Natural killer cell (primary cell): ENCODE measurements around the gene PCSK7. TPM values are rescaled to one million over a fixed set of nuclear protein-coding genes. Genes with fewer than 3 reads are reported as not detected.

Experiments
- ATAC-seq, 3 donors: fragments of 150-1000 bp in 2 of 3; fragments of 200-7000 bp in 1 of 3; cut with Tn5 transposase; 1 replicate in 1 of 3; 2 replicates in 2 of 3; pipeline ENCODE4 v1.10.0; 2021; ENCODE audit warnings: mild to moderate bottlenecking in 2 of 3, moderate library complexity in 2 of 3
- DNase-seq, 2 donors: peaks; one replicate each; pipeline versions ENCODE4 v3.0.0 to v3.0.0-alpha.2; 2013 to 2021; ENCODE audit warnings: mixed read lengths in 1 of 2
- H3K27ac ChIP-seq: one replicate; pipeline ENCODE4 v1.5.1; 2013; ENCODE audit warnings: mild to moderate bottlenecking, low read length
- H3K27me3 ChIP-seq: one replicate; pipeline ENCODE4 v1.6.1; 2013; ENCODE audit warnings: low read length; ENCODE audit not compliant: control insufficient read depth, insufficient read depth
- H3K36me3 ChIP-seq: one replicate; pipeline ENCODE4 v1.6.1; 2013; ENCODE audit warnings: low read length; ENCODE audit not compliant: control insufficient read depth, insufficient read depth
- H3K4me1 ChIP-seq: one replicate; pipeline ENCODE4 v1.6.1; 2013; ENCODE audit warnings: low read length; ENCODE audit not compliant: control insufficient read depth, insufficient read depth
- H3K4me3 ChIP-seq: one replicate; pipeline ENCODE4 v1.5.1; 2013; ENCODE audit warnings: low read length
- H3K9me3 ChIP-seq: one replicate; pipeline ENCODE4 v1.6.1; 2013; ENCODE audit warnings: low read length; ENCODE audit not compliant: control insufficient read depth, insufficient read depth
- H3K27ac Mint-ChIP-seq, 2 donors: one replicate each; pipeline ENCODE4 v1.8.0; 2022; ENCODE audit warnings: mild to moderate bottlenecking in 2 of 2, mixed read lengths in 2 of 2, moderate library complexity in 1 of 2
- H3K27me3 Mint-ChIP-seq, 2 donors: one replicate each; pipeline ENCODE4 v1.8.0; 2022; ENCODE audit warnings: low read depth in 2 of 2, mixed read lengths in 2 of 2
- H3K36me3 Mint-ChIP-seq: one replicate; pipeline ENCODE4 v1.8.0; 2022; ENCODE audit warnings: mixed read lengths
- H3K4me1 Mint-ChIP-seq, 2 donors: one replicate each; pipeline ENCODE4 v1.8.0; 2022; ENCODE audit warnings: mixed read lengths in 2 of 2
- H3K4me3 Mint-ChIP-seq: one replicate; pipeline ENCODE4 v1.8.0; 2022; ENCODE audit warnings: mild to moderate bottlenecking, moderate library complexity, mixed read lengths
- H3K9me3 Mint-ChIP-seq, 2 donors: one replicate each; pipeline ENCODE4 v1.8.0; 2022; ENCODE audit warnings: mixed read lengths in 2 of 2
- WGBS: methylation state at CpG from one replicate; pipeline ENCODE4 v1.1.7; 2013; ENCODE audit warnings: missing lambda C conversion rate; ENCODE audit not compliant: insufficient coverage; 5-methylcytosine and 5-hydroxymethylcytosine counted together
- intact Hi-C: fragments of 100-400 bp; cut with micrococcal nuclease; formaldehyde crosslinking; loops from one replicate; pipeline ENCODE4 v1.14.2; 2022
- total RNA-seq, 4 donors: library from RNA; stranded (reverse); fragments of 120-200 nt in 1 of 4; gene quantifications; one replicate each; pipeline versions ENCODE4 v1.2.3 to v1.2.4, GENCODE V29; 2013 to 2022
- TF ChIP-seq, protein P1 (sequence below): fragments of 200-600 bp; IDR thresholded peaks from one replicate; pipeline ENCODE4 v1.8.0; 2022; ENCODE audit warnings: antibody characterized with exemption

The PCSK7 gene
- total RNA-seq, 3 donors from 2014 or later (not counting 1 experiment from before 2014, with no cell fraction given) = 397 to 471 (median 441) TPM

DNA sequence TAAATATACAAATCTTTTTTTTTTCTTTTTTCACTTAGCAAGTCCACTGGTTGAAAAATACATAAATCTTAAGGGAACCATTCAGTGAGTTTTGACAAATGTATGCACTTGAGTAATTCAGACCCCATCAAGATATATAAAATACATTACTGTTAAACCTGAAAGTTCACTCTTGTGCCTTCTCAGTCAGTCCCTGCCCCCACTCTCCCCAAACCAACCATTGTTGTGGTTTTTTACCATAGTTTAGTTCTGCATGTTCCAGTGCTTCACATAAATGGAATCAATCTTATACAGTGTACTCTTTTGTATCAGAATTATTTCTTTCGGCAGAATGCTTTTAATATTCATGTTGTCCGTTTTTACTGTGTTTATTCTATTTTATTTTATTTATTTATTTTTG, 26.7 kb upstream of the PCSK7 start:
- Histone ChIP-seq H3K27ac (no peak overlapping the region), H3K36me3 (peaks cover 12% of the 10 kb centered on the region), H3K9me3 (no peaks in the 10 kb centered on the region), H3K4me1 (no peaks in the 10 kb centered on the region), H3K4me3 (no peak overlapping the region), H3K27me3 (no peaks in the 10 kb centered on the region)
- intact Hi-C loops = no loop called here
- H3K27me3 Mint-ChIP-seq = no peaks in the 10 kb centered on the region
- no peak overlapping the region for H3K4me3 Mint-ChIP-seq
- no CpG with 5 or more reads among the region's 2 CpGs for WGBS
- ATAC-seq (no peak), DNase-seq (no peak)
- H3K27ac Mint-ChIP-seq = no peak overlapping the region
- H3K4me1 Mint-ChIP-seq = no peaks in the 10 kb centered on the region
- TF ChIP-seq, protein P1, sequence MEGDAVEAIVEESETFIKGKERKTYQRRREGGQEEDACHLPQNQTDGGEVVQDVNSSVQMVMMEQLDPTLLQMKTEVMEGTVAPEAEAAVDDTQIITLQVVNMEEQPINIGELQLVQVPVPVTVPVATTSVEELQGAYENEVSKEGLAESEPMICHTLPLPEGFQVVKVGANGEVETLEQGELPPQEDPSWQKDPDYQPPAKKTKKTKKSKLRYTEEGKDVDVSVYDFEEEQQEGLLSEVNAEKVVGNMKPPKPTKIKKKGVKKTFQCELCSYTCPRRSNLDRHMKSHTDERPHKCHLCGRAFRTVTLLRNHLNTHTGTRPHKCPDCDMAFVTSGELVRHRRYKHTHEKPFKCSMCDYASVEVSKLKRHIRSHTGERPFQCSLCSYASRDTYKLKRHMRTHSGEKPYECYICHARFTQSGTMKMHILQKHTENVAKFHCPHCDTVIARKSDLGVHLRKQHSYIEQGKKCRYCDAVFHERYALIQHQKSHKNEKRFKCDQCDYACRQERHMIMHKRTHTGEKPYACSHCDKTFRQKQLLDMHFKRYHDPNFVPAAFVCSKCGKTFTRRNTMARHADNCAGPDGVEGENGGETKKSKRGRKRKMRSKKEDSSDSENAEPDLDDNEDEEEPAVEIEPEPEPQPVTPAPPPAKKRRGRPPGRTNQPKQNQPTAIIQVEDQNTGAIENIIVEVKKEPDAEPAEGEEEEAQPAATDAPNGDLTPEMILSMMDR = no peak
- H3K36me3 Mint-ChIP-seq = no peaks in the 10 kb centered on the region
- no peaks in the 10 kb centered on the region for H3K9me3 Mint-ChIP-seq

DNA sequence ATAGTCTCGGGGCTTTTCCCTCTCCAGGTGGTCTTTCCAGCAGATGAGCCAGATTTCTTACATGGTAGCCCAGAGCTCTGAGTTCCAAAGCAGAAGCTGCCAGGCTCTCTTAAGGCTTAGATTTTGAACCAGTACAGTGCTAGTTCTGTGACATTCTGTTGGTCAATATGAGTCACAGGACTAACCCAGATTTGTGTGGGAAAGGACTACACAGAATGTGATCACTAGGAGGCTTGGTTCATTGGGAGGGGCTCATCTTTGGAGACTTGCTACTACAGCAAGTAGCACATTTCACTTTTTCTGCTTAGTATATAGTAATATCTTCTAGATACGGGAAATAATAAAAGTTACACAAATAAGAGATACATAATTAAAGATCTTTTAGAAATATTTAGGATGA, 24.7 kb upstream of the PCSK7 start:
- H3K9me3 Mint-ChIP-seq = no peaks in the 10 kb centered on the region
- no peak overlapping the region for H3K27ac Mint-ChIP-seq
- no peaks in the 10 kb centered on the region for H3K4me1 ChIP-seq
- H3K9me3 ChIP-seq = no peaks in the 10 kb centered on the region
- H3K4me1 Mint-ChIP-seq = no peaks in the 10 kb centered on the region
- no peak overlapping the region for H3K4me3 Mint-ChIP-seq
- intact Hi-C loops = no loop called here
- TF ChIP-seq, protein P1 = no peak
- no peaks in the 10 kb centered on the region for H3K27me3 ChIP-seq
- H3K27ac ChIP-seq = no peak overlapping the region
- no peak overlapping the region for H3K4me3 ChIP-seq
- peaks cover 11% of the 10 kb centered on the region for H3K36me3 ChIP-seq
- ATAC-seq = no peak
- WGBS = 88% methylated on average over 1 of the region's 2 CpGs
- no peak for DNase-seq
- H3K27me3 Mint-ChIP-seq = no peaks in the 10 kb centered on the region
- H3K36me3 Mint-ChIP-seq = no peaks in the 10 kb centered on the region

DNA sequence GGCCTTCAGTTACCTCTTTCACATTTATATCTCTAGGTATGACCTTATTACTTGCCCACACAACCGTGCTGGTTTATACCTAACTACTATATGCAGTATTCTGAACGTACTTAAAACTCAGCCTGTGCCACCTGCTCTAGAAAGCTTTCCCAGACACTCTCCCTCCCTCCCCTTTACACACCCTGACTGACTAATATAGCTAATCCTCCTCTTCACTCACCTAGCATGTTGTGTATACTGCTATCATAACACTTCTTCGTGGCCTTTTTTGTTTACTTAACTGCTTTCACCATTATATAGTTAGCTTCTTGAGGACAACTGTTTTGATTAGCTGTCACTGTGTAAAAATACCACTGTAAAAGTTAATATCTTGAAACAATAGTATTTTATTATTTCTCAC, 24.1 kb upstream of the PCSK7 start:
- TF ChIP-seq, protein P1 = no peak
- Histone ChIP-seq H3K27me3 (no peaks in the 10 kb centered on the region), H3K27ac (no peak overlapping the region), H3K4me1 (no peaks in the 10 kb centered on the region), H3K36me3 (peaks cover 11% of the 10 kb centered on the region), H3K4me3 (no peak overlapping the region), H3K9me3 (no peaks in the 10 kb centered on the region)
- Mint-ChIP-seq H3K4me3 (no peak overlapping the region), H3K27me3 (no peaks in the 10 kb centered on the region), H3K9me3 (no peaks in the 10 kb centered on the region), H3K4me1 (no peaks in the 10 kb centered on the region), H3K27ac (no peak overlapping the region), H3K36me3 (no peaks in the 10 kb centered on the region)
- 92% methylated on average over 2 of the region's 3 CpGs for WGBS
- DNase-seq (no peak), ATAC-seq (no peak)
- intact Hi-C loops = no loop called here

DNA sequence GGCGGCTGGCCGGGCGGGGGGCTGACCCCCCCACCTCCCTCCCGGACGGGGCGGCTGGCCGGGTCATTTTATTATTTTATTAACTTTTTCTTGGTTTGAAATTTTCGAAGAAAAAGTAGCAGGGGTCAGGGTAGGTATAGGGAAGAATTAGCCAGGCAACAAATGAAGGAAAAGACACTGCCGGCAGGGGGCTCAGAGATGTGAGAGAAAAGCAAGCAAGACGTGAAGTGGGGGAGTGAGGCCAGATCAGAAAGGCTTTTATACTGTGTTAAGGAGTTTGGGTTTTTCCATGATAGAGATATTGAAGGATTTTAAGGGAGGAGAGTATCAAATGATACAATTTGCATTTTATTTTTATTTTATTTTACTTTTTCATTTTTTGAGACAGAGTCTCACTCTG, 19.6 kb upstream of the PCSK7 start:
- H3K27ac Mint-ChIP-seq = no peak overlapping the region
- DNase-seq = no peak
- no peaks in the 10 kb centered on the region for H3K27me3 ChIP-seq
- H3K9me3 Mint-ChIP-seq = no peaks in the 10 kb centered on the region
- H3K27ac ChIP-seq = no peak overlapping the region
- H3K36me3 Mint-ChIP-seq = peaks cover 5% of the 10 kb centered on the region
- no peak overlapping the region for H3K4me3 ChIP-seq
- no peaks in the 10 kb centered on the region for H3K4me1 ChIP-seq
- H3K4me1 Mint-ChIP-seq = no peaks in the 10 kb centered on the region
- no peak overlapping the region for H3K4me3 Mint-ChIP-seq
- no peaks in the 10 kb centered on the region for H3K9me3 ChIP-seq
- peaks cover 21% of the 10 kb centered on the region for H3K36me3 ChIP-seq
- no peaks in the 10 kb centered on the region for H3K27me3 Mint-ChIP-seq
- WGBS = 97% methylated on average over 3 of the region's 10 CpGs
- intact Hi-C loops = no loop called here
- TF ChIP-seq, protein P1 = no peak
- ATAC-seq = no peak
